Neural cell (in vitro differentiated cells): ENCODE measurements around the gene SEMA3B. TPM values are rescaled to one million over a fixed set of nuclear protein-coding genes. Genes with fewer than 3 reads are reported as not detected.

ENCODE experiments used
- H2AFZ ChIP-seq: fragments of 200-600, 300-800 bp; sonication (generic), shearing (Covaris generic); 2 replicates; pipeline ENCODE4 v1.6.0; 2014; ENCODE audit warnings: low read depth, mild to moderate bottlenecking, antibody characterized with exemption, low read length, moderate library complexity
- H3F3A ChIP-seq: fragments of 200-600 bp; shearing (Covaris generic); 2 replicates; pipeline ENCODE4 v1.6.1; 2016; ENCODE audit warnings: mild to moderate bottlenecking, moderate library complexity, mixed read lengths, antibody characterized with exemption, low read length; ENCODE audit not compliant: insufficient read depth, poor library complexity, severe bottlenecking
- H3K27ac ChIP-seq: fragments of 200-600, 300-800 bp; sonication (generic), shearing (Covaris generic); 2 replicates; pipeline ENCODE4 v1.5.1; 2014; ENCODE audit warnings: mild to moderate bottlenecking, low read length, moderate library complexity
- H3K27me3 ChIP-seq: fragments of 300-800, 200-600 bp; sonication (generic), shearing (Covaris generic); 2 replicates; pipeline ENCODE4 v1.6.0; 2014; ENCODE audit warnings: mild to moderate bottlenecking, low read depth, low read length, moderate library complexity; ENCODE audit not compliant: insufficient read depth
- H3K36me3 ChIP-seq: fragments of 300-800, 200-600 bp; sonication (generic), shearing (Covaris generic); 2 replicates; pipeline ENCODE4 v1.5.1; 2014; ENCODE audit warnings: mild to moderate bottlenecking, antibody characterized with exemption, low read length, moderate library complexity; ENCODE audit not compliant: insufficient read depth
- H3K4me2 ChIP-seq: fragments of 300-800, 200-600 bp; sonication (generic), shearing (Covaris generic); 2 replicates; pipeline ENCODE4 v1.6.0; 2014; ENCODE audit warnings: mild to moderate bottlenecking, low read length
- H3K4me3 ChIP-seq: fragments of 300-800, 200-600 bp; sonication (generic), shearing (Covaris generic); 2 replicates; pipeline ENCODE4 v1.5.1; 2014; ENCODE audit warnings: mild to moderate bottlenecking, low read length, moderate library complexity
- H3K79me2 ChIP-seq: fragments of 200-600 bp; shearing (Covaris generic); replicated peaks from 2 replicates; pipeline ENCODE4 v1.6.0; 2014; ENCODE audit warnings: mild to moderate bottlenecking, low read length, moderate library complexity; ENCODE audit not compliant: insufficient read depth
- H3K9ac ChIP-seq: fragments of 300-800, 200-600 bp; sonication (generic), shearing (Covaris generic); 2 replicates; pipeline ENCODE4 v1.6.1; 2016; ENCODE audit warnings: mild to moderate bottlenecking, low read length, mixed read lengths
- H3K9me2 ChIP-seq: fragments of 200-600 bp; shearing (Covaris generic); 2 replicates; pipeline ENCODE4 v1.6.1; 2016; ENCODE audit warnings: mild to moderate bottlenecking, low read length, mixed read lengths; ENCODE audit not compliant: insufficient read depth
- H3K9me3 ChIP-seq: fragments of 200-600, 300-800 bp; sonication (generic), shearing (Covaris generic); 2 replicates; pipeline ENCODE4 v1.6.1; 2016; ENCODE audit warnings: mild to moderate bottlenecking, mixed run types, low read length, moderate library complexity, mixed read lengths
- H4K20me1 ChIP-seq: fragments of 200-600 bp; shearing (Covaris generic); 2 replicates; pipeline ENCODE4 v1.6.1; 2016; ENCODE audit warnings: mild to moderate bottlenecking, mixed run types; ENCODE audit not compliant: insufficient read depth
- EP300 ChIP-seq: fragments of 450-650 bp; conservative IDR thresholded peaks from 2 replicates; pipeline ENCODE4 v1.6.1; 2014; ENCODE audit warnings: antibody characterized with exemption, mild to moderate bottlenecking, moderate library complexity; ENCODE audit not compliant: poor library complexity, severe bottlenecking
- EZH2 ChIP-seq: fragments of 200-600, 300-800 bp; shearing (Covaris generic), sonication (generic); IDR thresholded peaks from 2 replicates; pipeline ENCODE4 v1.6.1; 2014; ENCODE audit warnings: antibody characterized with exemption, low read length, borderline replicate concordance, mild to moderate bottlenecking; ENCODE audit not compliant: insufficient read depth, poor library complexity, severe bottlenecking
- MXI1 ChIP-seq: fragments of 450-650 bp; conservative IDR thresholded peaks from 2 replicates; pipeline ENCODE4 v1.6.1; 2014; ENCODE audit warnings: antibody characterized with exemption, mild to moderate bottlenecking; ENCODE audit not compliant: poor library complexity, severe bottlenecking
- POLR2AphosphoS5 ChIP-seq: IDR thresholded peaks from 2 replicates; pipeline ENCODE4 v1.6.1; 2012
- RAD21 ChIP-seq: fragments of 450-650 bp; conservative IDR thresholded peaks from 2 replicates; pipeline ENCODE4 v1.6.1; 2014; ENCODE audit warnings: antibody characterized with exemption, mild to moderate bottlenecking, moderate library complexity
- SMC3 ChIP-seq: fragments of 450-650 bp; conservative IDR thresholded peaks from 2 replicates; pipeline ENCODE4 v1.6.1; 2014; ENCODE audit warnings: antibody characterized with exemption, mild to moderate bottlenecking, moderate library complexity; ENCODE audit not compliant: poor library complexity
- TAF1 ChIP-seq: IDR thresholded peaks from 2 replicates; pipeline ENCODE4 v1.6.1; 2012; ENCODE audit warnings: low read depth
- polyA plus RNA-seq: library from polyadenylated mRNA; depleted of rRNA; stranded (reverse); fragments of >200 nt; gene quantifications from 2 replicates; pipeline ENCODE4 v1.2.3, GENCODE V29; 2014
- TF ChIP-seq, protein P1 (sequence below): IDR thresholded peaks from 2 replicates; pipeline ENCODE4 v1.6.1; 2012; ENCODE audit warnings: borderline replicate concordance
- TF ChIP-seq, protein P2 (sequence below): fragments of 450-650 bp; IDR thresholded peaks from 2 replicates; pipeline ENCODE4 v1.5.1; 2014; ENCODE audit warnings: antibody characterized with exemption, mild to moderate bottlenecking, moderate library complexity; ENCODE audit not compliant: poor library complexity, severe bottlenecking

SEMA3B gene
- polyA plus RNA-seq, 1 donor from 2014 or later, result 7.8 TPM

DNA sequence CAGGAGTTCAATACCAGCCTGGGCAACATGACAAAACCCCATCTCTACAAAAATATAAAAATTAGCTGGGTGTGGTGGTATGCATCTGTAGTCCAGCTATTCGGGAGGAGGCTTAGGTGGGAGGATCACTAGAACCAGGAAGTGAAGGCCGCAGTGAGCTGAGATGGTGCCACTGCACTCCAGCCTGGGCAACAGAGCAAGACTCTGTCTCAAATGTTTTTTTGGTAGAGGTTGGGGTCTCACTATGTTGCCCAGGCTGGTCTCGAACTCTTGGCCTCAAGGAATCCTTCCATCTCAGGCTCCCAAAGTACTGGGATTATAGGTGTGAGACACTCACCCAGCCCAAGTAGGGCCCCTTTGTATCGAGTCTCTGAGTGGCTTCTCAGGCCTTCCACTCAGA is 25.1 kb downstream of the SEMA3B start:
- Histone ChIP-seq H3K4me3 (no peak overlapping the region), H3K27ac (no peak overlapping the region), H3K36me3 (no peaks in the 10 kb centered on the region), H3K9me2 (no peaks in the 10 kb centered on the region), H3K9ac (no peak overlapping the region), H4K20me1 (no peaks in the 10 kb centered on the region), H2AFZ (no peak overlapping the region), H3K79me2 (peaks cover 6% of the 10 kb centered on the region), H3K9me3 (no peaks in the 10 kb centered on the region), H3K4me2 (no peak overlapping the region), H3F3A (no peaks in the 10 kb centered on the region), H3K27me3 (no peaks in the 10 kb centered on the region)
- TF ChIP-seq, protein P1, sequence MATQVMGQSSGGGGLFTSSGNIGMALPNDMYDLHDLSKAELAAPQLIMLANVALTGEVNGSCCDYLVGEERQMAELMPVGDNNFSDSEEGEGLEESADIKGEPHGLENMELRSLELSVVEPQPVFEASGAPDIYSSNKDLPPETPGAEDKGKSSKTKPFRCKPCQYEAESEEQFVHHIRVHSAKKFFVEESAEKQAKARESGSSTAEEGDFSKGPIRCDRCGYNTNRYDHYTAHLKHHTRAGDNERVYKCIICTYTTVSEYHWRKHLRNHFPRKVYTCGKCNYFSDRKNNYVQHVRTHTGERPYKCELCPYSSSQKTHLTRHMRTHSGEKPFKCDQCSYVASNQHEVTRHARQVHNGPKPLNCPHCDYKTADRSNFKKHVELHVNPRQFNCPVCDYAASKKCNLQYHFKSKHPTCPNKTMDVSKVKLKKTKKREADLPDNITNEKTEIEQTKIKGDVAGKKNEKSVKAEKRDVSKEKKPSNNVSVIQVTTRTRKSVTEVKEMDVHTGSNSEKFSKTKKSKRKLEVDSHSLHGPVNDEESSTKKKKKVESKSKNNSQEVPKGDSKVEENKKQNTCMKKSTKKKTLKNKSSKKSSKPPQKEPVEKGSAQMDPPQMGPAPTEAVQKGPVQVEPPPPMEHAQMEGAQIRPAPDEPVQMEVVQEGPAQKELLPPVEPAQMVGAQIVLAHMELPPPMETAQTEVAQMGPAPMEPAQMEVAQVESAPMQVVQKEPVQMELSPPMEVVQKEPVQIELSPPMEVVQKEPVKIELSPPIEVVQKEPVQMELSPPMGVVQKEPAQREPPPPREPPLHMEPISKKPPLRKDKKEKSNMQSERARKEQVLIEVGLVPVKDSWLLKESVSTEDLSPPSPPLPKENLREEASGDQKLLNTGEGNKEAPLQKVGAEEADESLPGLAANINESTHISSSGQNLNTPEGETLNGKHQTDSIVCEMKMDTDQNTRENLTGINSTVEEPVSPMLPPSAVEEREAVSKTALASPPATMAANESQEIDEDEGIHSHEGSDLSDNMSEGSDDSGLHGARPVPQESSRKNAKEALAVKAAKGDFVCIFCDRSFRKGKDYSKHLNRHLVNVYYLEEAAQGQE, result no peak
- TF ChIP-seq, protein P2, sequence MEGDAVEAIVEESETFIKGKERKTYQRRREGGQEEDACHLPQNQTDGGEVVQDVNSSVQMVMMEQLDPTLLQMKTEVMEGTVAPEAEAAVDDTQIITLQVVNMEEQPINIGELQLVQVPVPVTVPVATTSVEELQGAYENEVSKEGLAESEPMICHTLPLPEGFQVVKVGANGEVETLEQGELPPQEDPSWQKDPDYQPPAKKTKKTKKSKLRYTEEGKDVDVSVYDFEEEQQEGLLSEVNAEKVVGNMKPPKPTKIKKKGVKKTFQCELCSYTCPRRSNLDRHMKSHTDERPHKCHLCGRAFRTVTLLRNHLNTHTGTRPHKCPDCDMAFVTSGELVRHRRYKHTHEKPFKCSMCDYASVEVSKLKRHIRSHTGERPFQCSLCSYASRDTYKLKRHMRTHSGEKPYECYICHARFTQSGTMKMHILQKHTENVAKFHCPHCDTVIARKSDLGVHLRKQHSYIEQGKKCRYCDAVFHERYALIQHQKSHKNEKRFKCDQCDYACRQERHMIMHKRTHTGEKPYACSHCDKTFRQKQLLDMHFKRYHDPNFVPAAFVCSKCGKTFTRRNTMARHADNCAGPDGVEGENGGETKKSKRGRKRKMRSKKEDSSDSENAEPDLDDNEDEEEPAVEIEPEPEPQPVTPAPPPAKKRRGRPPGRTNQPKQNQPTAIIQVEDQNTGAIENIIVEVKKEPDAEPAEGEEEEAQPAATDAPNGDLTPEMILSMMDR, result no peak
- no peak for TF ChIP-seq RAD21

DNA sequence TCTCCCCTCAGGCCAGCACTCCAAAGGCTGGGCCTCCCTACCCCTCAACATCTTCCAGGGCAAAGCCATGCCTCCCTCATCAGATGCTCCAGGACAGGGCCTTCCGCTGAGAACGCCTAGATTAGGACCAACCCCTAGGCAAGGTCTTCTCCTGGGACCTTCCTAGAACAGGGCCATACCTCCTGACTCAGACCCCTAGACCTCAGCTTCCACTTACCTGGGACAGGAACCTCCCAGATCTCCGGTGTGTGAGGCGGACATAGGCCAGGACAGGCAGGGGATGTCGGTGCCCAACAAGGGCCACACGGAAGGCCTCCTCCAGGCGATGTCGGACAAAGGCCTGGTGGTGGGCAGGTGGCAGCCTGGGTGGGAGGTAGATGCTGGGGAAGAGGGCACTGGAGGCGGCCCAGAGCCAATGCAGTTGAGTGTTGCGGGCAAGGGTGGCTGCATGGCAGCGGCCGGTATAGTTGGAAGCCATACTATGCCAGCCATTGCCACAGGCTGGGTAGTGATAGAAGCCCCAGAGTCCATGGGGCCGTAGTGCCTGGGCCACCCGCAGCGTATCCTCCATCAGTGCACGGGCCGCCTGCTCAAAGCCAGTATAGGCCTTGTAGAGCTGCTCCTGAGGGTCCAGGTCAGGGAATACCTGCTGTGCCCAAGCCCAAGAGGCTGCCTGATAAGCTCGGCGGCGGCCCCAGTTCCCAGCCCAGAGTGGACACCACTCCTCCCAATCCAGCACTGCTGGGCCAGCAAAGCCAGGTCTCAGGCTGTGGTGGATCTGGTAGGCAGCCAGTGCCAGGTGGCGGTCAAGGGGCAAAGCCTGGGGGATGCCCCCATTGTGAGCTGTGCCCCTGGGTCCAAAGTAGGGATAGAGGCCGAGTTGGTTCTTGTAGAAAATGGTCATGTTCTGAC is 25.8 kb downstream of the SEMA3B start:
- no peaks in the 10 kb centered on the region for H3K9me3 ChIP-seq
- no peak overlapping the region for H2AFZ ChIP-seq
- H4K20me1 ChIP-seq, result no peaks in the 10 kb centered on the region
- H3K79me2 ChIP-seq, result peaks cover 6% of the 10 kb centered on the region
- no peaks in the 10 kb centered on the region for H3K9me2 ChIP-seq
- TF ChIP-seq SMC3 (no peak), RAD21 (no peak), MXI1 (no peak), TAF1 (no peak), EZH2 (no peak), EP300 (no peak), POLR2AphosphoS5 (no peak)
- TF ChIP-seq, protein P2, result no peak
- TF ChIP-seq, protein P1, result no peak
- no peak overlapping the region for H3K4me2 ChIP-seq
- H3F3A ChIP-seq, result no peaks in the 10 kb centered on the region
- no peak overlapping the region for H3K4me3 ChIP-seq
- no peaks in the 10 kb centered on the region for H3K27me3 ChIP-seq
- H3K27ac ChIP-seq, result no peak overlapping the region
- H3K9ac ChIP-seq, result no peak overlapping the region
- no peaks in the 10 kb centered on the region for H3K36me3 ChIP-seq
